Activated CD4-positive, alpha-beta T cell treated with anti-CD3 and anti-CD28 coated beads for 36 hours (primary cell): Measurements from ENCODE around the gene GUCA1A. TPM values are rescaled to one million over a fixed set of nuclear protein-coding genes. Genes with fewer than 3 reads are reported as not detected.

Source experiments
- ATAC-seq: fragments of 200-7000 bp; cut with Tn5 transposase; one replicate; pipeline ENCODE4 v1.10.0; 2021; ENCODE audit warnings: mild to moderate bottlenecking, moderate library complexity
- CTCF ChIA-PET: fragments of 350-600 bp; sonication (Branson Sonifier 250); formaldehyde crosslinking; loops from one replicate; lab custom pipeline; 2021; ENCODE audit warnings: antibody characterized with exemption; lab: Charles Lee
- POLR2A ChIA-PET: fragments of 350-600 bp; sonication (Branson Sonifier 250); formaldehyde crosslinking; loops from one replicate; lab custom pipeline; 2021; ENCODE audit warnings: antibody characterized with exemption, inconsistent platforms; lab: Charles Lee
- DNase-seq: peaks from one replicate; pipeline ENCODE4 v3.0.0-alpha.2; 2020
- H3K27ac Mint-ChIP-seq: one replicate; pipeline ENCODE4 v1.8.0; 2021; ENCODE audit warnings: mixed read lengths
- H3K27me3 Mint-ChIP-seq: one replicate; pipeline ENCODE4 v1.8.0; 2021; ENCODE audit warnings: mixed read lengths
- H3K36me3 Mint-ChIP-seq: one replicate; pipeline ENCODE4 v1.8.0; 2021; ENCODE audit warnings: low read depth, mixed read lengths
- H3K4me1 Mint-ChIP-seq: one replicate; pipeline ENCODE4 v1.8.0; 2021; ENCODE audit warnings: mixed read lengths
- H3K4me3 Mint-ChIP-seq: one replicate; pipeline ENCODE4 v1.8.0; 2021; ENCODE audit warnings: mild to moderate bottlenecking, moderate library complexity, mixed read lengths
- H3K9me3 Mint-ChIP-seq: one replicate; pipeline ENCODE4 v1.8.0; 2021; ENCODE audit warnings: low read depth, mixed read lengths
- intact Hi-C, 2 experiments: fragments of 100-400 bp; cut with DNase I in 1 of 2; cut with micrococcal nuclease in 1 of 2; formaldehyde crosslinking; loops; one replicate each; pipeline versions ENCODE4 v1.14.2 to v1.15.1; 2022 to 2024; cut with DNase I, micrococcal nuclease
- total RNA-seq, 2 experiments: library from RNA; stranded (reverse); gene quantifications; one replicate each; pipeline ENCODE4 v1.2.3, GENCODE V29; 2021

The GUCA1A gene
- total RNA-seq, 2 experiments from 2014 or later: not detected

GRCh38 chr6:42225419-42225818 is 52.3 kb downstream of the GUCA1A start:
- ChIA-PET POLR2A (no interaction called here), CTCF (interaction anchor here (0.7 to 3.6 kb wide), 6 partner anchors 8 to 322 kb away, joined by 3 to 24 read pairs (median 3); partner anchors contain the start of gene MRPS10)
- Mint-ChIP-seq H3K4me3 (no peak overlapping the region), H3K36me3 (peaks cover 2% of the 10 kb centered on the region), H3K4me1 (peaks cover 26% of the 10 kb centered on the region), H3K27ac (no peak overlapping the region), H3K27me3 (no peaks in the 10 kb centered on the region), H3K9me3 (no peaks in the 10 kb centered on the region)
- intact Hi-C loops: loop anchor here in 1 of 2 experiments (2.0 kb wide), 1 partner anchor 321 kb away; no protein-coding TSS in a partner anchor
- DNase-seq: no peak
- ATAC-seq: no peak

GRCh38 chr6:42226161-42226611 is 53.0 kb downstream of the GUCA1A start:
- ChIA-PET POLR2A (no interaction called here), CTCF (interaction anchor here (1.2 to 3.6 kb wide), 3 partner anchors 9 to 321 kb away, joined by 3 to 24 read pairs (median 17); partner anchors contain the start of gene MRPS10)
- DNase-seq (no peak), ATAC-seq (no peak)
- Mint-ChIP-seq H3K27me3 (no peaks in the 10 kb centered on the region), H3K4me1 (peaks cover 22% of the 10 kb centered on the region), H3K36me3 (peaks cover 2% of the 10 kb centered on the region), H3K27ac (no peak overlapping the region), H3K9me3 (no peaks in the 10 kb centered on the region), H3K4me3 (no peak overlapping the region)
- intact Hi-C loops: no loop called here

DNA sequence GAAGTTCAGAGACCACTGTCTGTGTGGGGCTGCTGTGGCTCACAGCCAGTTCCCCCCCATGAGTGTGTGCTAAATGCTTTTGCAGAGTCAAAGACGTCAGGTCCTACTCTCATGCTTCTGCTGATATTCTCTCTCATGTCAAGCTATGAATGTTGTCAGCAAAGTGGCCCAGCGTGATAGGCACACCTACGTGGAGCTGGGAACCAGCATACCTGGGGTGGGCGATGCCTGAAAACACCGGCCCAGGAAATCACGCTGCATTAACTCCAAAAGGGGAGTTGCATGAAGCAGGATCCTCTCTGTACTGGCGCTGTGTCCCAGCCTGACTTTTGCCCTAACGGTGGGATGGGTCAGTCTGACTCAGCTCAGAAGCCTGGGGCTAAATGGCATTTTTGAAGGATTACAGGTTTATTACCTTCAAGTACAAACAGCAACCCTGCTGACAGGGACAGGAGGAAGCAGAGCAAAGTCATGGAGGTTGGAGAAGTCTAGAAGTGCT is 53.5 kb downstream of the GUCA1A start:
- H3K36me3 Mint-ChIP-seq: peaks cover 2% of the 10 kb centered on the region
- no peaks in the 10 kb centered on the region for H3K27me3 Mint-ChIP-seq
- ChIA-PET CTCF (interaction anchor here (0.8 to 3.6 kb wide), 5 partner anchors 9 to 320 kb away, joined by 3 to 24 read pairs (median 3); partner anchors contain the start of gene MRPS10), POLR2A (no interaction called here)
- H3K27ac Mint-ChIP-seq: no peak overlapping the region
- H3K4me3 Mint-ChIP-seq: no peak overlapping the region
- intact Hi-C loops: no loop called here
- H3K4me1 Mint-ChIP-seq: peaks cover 19% of the 10 kb centered on the region
- ATAC-seq (no peak), DNase-seq (no peak)
- no peaks in the 10 kb centered on the region for H3K9me3 Mint-ChIP-seq

GRCh38 chr6:42227173-42227850 is 54.1 kb downstream of the GUCA1A start:
- intact Hi-C loops: no loop called here
- CTCF ChIA-PET: interaction anchor here (0.5 to 3.6 kb wide), 6 partner anchors 11 to 320 kb away, joined by 3 to 24 read pairs (median 4); partner anchors contain the start of gene MRPS10
- POLR2A ChIA-PET: no interaction called here
- Mint-ChIP-seq H3K4me3 (no peak overlapping the region), H3K9me3 (no peaks in the 10 kb centered on the region), H3K27ac (no peak overlapping the region), H3K27me3 (no peaks in the 10 kb centered on the region), H3K36me3 (peaks cover 6% of the 10 kb centered on the region), H3K4me1 (peaks cover 19% of the 10 kb centered on the region)
- ATAC-seq (no peak), DNase-seq (no peak)

GRCh38 chr6:42228305-42228704 is 55.1 kb downstream of the GUCA1A start:
- Mint-ChIP-seq H3K36me3 (peaks cover 7% of the 10 kb centered on the region), H3K27ac (no peak overlapping the region), H3K27me3 (no peaks in the 10 kb centered on the region), H3K9me3 (no peaks in the 10 kb centered on the region), H3K4me3 (no peak overlapping the region), H3K4me1 (peaks cover 19% of the 10 kb centered on the region)
- CTCF ChIA-PET: interaction anchor here (0.5 to 3.6 kb wide), 2 partner anchors 12 to 310 kb away, joined by 4 to 24 read pairs; partner anchors contain the start of gene MRPS10
- no peak for ATAC-seq
- intact Hi-C loops: no loop called here
- POLR2A ChIA-PET: no interaction called here
- no peak for DNase-seq

Other genes with a start within 250 kb of the GUCA1A start
- gene CCND3, start 231.6 kb upstream of the GUCA1A start, total RNA-seq: 100 to 1,000 TPM; 625 to 806 TPM
- gene TAF8, start 122.8 kb upstream of the GUCA1A start, total RNA-seq: 10 to 100 TPM; 52.3 to 53.1 TPM
- under 1 TPM; 0.14 TPM for gene C6orf132, start 30.7 kb upstream of the GUCA1A start, total RNA-seq
- gene GUCA1B, start 21.6 kb downstream of the GUCA1A start, total RNA-seq: 1 to 10 TPM; 1.0 to 1.5 TPM
- gene MRPS10, start 44.5 kb downstream of the GUCA1A start, total RNA-seq: 10 to 100 TPM; 35.2 to 36.2 TPM